Glutamatergic neuron (in vitro differentiated cells): ENCODE measurements around the gene PLK5. TPM values are rescaled to one million over a fixed set of nuclear protein-coding genes. Genes with fewer than 3 reads are reported as not detected.

ENCODE experiments used
- DNase-seq: peaks from one replicate; pipeline ENCODE4 v3.0.0; 2022
- H3K27ac Mint-ChIP-seq: one replicate; pipeline ENCODE4 v1.8.0; 2020; ENCODE audit warnings: mild to moderate bottlenecking, mixed read lengths, inconsistent platforms; ENCODE audit not compliant: unreplicated experiment
- H3K27me3 Mint-ChIP-seq: one replicate; pipeline ENCODE4 v1.8.0; 2020; ENCODE audit warnings: mild to moderate bottlenecking, moderate library complexity, mixed read lengths, inconsistent platforms; ENCODE audit not compliant: unreplicated experiment
- H3K36me3 Mint-ChIP-seq: one replicate; pipeline ENCODE4 v1.8.0; 2020; ENCODE audit warnings: mild to moderate bottlenecking, mixed read lengths, inconsistent platforms; ENCODE audit not compliant: unreplicated experiment
- H3K4me1 Mint-ChIP-seq: one replicate; pipeline ENCODE4 v1.8.0; 2020; ENCODE audit warnings: mild to moderate bottlenecking, low read depth, mixed read lengths, inconsistent platforms; ENCODE audit not compliant: unreplicated experiment
- H3K4me3 Mint-ChIP-seq: one replicate; pipeline ENCODE4 v1.8.0; 2020; ENCODE audit warnings: mild to moderate bottlenecking, mixed read lengths, inconsistent platforms; ENCODE audit not compliant: unreplicated experiment
- H3K9me3 Mint-ChIP-seq: one replicate; pipeline ENCODE4 v1.8.0; 2020; ENCODE audit warnings: mild to moderate bottlenecking, moderate library complexity, mixed read lengths, inconsistent platforms; ENCODE audit not compliant: unreplicated experiment
- CTCF ChIP-seq: fragments of 200-600 bp; sonication (generic); IDR thresholded peaks from one replicate; pipeline ENCODE4 v1.5.0; 2021; ENCODE audit not compliant: partially characterized antibody, unreplicated experiment
- total RNA-seq: library from RNA; stranded (reverse); fragmentation: NEBNext Ultra II Directional; extraction: Animal tissue kit (Norgen Biotek cat#: 25700); gene quantifications from one replicate; pipeline ENCODE4 v1.2.1, GENCODE V29; 2021; ENCODE audit not compliant: unreplicated experiment

PLK5 gene
- total RNA-seq, 1 donor from 2014 or later: 0.69 TPM

DNA sequence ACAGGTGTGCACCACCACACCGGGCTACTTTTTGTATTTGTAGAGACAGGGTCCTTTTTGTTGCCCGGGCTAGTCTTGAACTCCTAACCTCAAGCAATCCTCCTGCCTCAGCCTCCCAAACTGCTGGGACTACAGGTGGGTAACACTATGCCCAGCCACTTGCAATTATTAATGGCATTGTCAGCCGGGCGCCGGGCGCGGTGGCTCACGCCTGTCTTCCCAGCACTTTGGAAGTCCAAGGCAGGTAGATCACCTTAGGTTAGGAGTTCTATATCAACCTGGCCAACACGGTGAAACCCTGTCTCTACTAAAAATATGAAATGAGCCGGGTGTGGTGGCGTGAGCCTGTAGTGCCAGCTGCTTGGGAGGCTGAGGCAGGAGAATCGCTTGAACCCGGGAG lies 47.0 kb downstream of the PLK5 start:
- Mint-ChIP-seq H3K36me3 (no peaks in the 10 kb centered on the region), H3K27ac (no peak overlapping the region), H3K27me3 (peaks cover 21% of the 10 kb centered on the region), H3K4me1 (peaks cover 2% of the 10 kb centered on the region), H3K4me3 (no peak overlapping the region), H3K9me3 (peaks cover 10% of the 10 kb centered on the region)
- TF ChIP-seq CTCF: no peak
- DNase-seq: no peak

- Mint-ChIP-seq H3K27ac (peak overlapping the region; percentile 66), H3K4me1 (peaks cover 2% of the 10 kb centered on the region), H3K9me3 (peaks cover 10% of the 10 kb centered on the region), H3K36me3 (no peaks in the 10 kb centered on the region), H3K4me3 (no peak overlapping the region), H3K27me3 (peaks cover 22% of the 10 kb centered on the region)
- no peak for DNase-seq
- no peak for TF ChIP-seq CTCF
These were observed 47.5 kb downstream of the PLK5 start for GRCh38 chr19:1571358-1571757.

DNA sequence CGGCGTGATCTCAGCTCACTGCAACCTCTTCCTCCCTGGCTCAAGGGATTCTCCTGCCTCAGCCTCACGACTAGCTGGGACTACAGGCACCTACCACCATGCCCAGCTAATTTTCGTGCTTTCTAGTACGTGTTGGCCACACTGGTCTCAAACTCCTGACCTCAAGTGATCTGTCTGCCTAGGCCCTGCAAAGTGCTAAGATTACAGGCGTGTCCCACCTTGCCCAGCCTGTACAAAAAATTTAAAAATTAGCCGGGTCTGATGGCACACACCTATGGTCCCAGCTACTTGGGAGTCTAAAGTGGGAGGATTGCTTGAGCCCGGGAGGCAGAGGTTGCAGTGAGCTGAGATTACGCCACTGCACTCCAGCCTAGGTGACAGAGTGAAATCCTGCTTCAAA lies 48.9 kb downstream of the PLK5 start:
- Mint-ChIP-seq H3K4me3 (no peak overlapping the region), H3K27me3 (peaks cover 22% of the 10 kb centered on the region), H3K36me3 (no peaks in the 10 kb centered on the region), H3K27ac (no peak overlapping the region), H3K4me1 (peaks cover 2% of the 10 kb centered on the region), H3K9me3 (peaks cover 10% of the 10 kb centered on the region)
- TF ChIP-seq CTCF: no peak
- no peak for DNase-seq

DNA sequence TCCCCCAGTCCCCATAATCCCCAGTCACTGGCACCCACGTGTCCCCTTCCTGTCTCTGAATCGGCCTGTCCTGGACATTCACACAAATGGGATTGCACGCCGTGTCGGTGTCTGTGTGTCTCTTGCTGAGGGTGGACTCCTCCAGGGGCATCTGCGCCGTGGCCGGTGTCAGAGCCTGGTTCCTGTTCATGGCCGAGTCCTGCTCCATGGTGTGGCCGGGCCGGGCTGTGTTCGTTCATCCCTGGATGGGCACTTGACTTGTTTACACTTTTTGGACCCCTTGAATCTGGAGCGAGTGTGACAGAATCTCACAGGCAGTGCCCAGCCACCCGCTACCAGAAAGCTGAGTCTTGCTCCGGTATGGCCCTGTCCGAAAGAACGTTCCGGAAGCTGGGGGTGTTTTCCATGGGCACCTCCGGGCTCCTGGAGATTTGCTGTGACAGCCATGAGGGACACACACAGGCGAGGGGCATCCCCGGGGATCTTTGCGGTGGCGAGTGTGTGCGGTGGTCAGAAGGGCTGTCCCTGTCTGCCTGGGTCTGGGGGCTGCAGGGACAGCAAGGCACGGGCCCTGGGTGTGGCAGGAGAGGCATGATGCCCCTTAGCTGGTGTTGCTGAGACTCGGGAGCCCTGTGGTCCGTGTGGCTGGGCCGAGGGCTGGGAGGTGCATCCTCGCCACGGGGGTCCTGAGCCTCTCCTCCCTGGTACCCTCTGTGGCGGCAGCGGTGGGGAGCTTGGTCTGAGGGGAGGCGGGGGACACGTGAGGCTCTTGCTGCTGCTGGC lies 50.7 kb downstream of the PLK5 start:
- TF ChIP-seq CTCF: no peak
- no peaks in the 10 kb centered on the region for H3K36me3 Mint-ChIP-seq
- no peak overlapping the region for H3K4me3 Mint-ChIP-seq
- no peak overlapping the region for H3K27ac Mint-ChIP-seq
- H3K9me3 Mint-ChIP-seq: peaks cover 10% of the 10 kb centered on the region
- peaks cover 19% of the 10 kb centered on the region for H3K27me3 Mint-ChIP-seq
- H3K4me1 Mint-ChIP-seq: peaks cover 2% of the 10 kb centered on the region
- DNase-seq: no peak
